PC-3 (cell line): ENCODE results near the gene CRISP1. TPM values are rescaled to one million over a fixed set of nuclear protein-coding genes. Genes with fewer than 3 reads are reported as not detected.
"Not testable (repeated sequence)": the region's sequence is repeated elsewhere in the genome, so short reads cannot be mapped to it uniquely, and the experiment has no call there.

Source experiments
- ATAC-seq: fragments of 200-7000 bp; cut with Tn5 transposase; 2 replicates; pipeline ENCODE4 v1.9.1; 2020; ENCODE audit warnings: mild to moderate bottlenecking, moderate library complexity
- BruUV-seq: library from RNA; stranded (reverse); fragments of 400-500 nt; replicated peaks from 2 replicates; lab custom pipeline; 2021; lab: Mats Ljungman, UMichigan
- CTCF ChIA-PET: fragments of 300-600 bp; sonication (Branson Sonifier 250); formaldehyde crosslinking; loops from one replicate; lab custom pipeline; 2022; ENCODE audit warnings: antibody characterized with exemption; lab: Charles Lee
- POLR2A ChIA-PET: fragments of 300-600 bp; sonication (Branson Sonifier 250); formaldehyde crosslinking; loops from one replicate; lab custom pipeline; 2022; ENCODE audit warnings: antibody characterized with exemption; ENCODE audit not compliant: unreplicated experiment; lab: Charles Lee
- DNase-seq: peaks from one replicate; pipeline ENCODE4 v3.0.0-alpha.2; 2015
- H2AFZ ChIP-seq: fragments of 300-600 bp; sonication (generic); 2 replicates; pipeline ENCODE4 v1.6.0; 2016; ENCODE audit warnings: antibody characterized with exemption, low read length
- H3F3A ChIP-seq: fragments of 300-600 bp; sonication (generic); one replicate; pipeline ENCODE4 v1.6.0; 2017; ENCODE audit warnings: antibody characterized with exemption, low read length, control low read depth, mild to moderate bottlenecking; ENCODE audit not compliant: unreplicated experiment
- H3K27ac ChIP-seq: fragments of 300-600 bp; sonication (generic); 2 replicates; pipeline ENCODE4 v1.5.1; 2016; ENCODE audit warnings: mild to moderate bottlenecking, low read length
- H3K27me3 ChIP-seq: fragments of 300-600 bp; sonication (generic); 2 replicates; pipeline ENCODE4 v1.6.1; 2016; ENCODE audit warnings: low read length, mixed read lengths
- H3K36me3 ChIP-seq: fragments of 300-600 bp; sonication (generic); 2 replicates; pipeline ENCODE4 v1.6.1; 2016; ENCODE audit warnings: low read depth, mixed run types, low read length, mixed read lengths
- H3K4me1 ChIP-seq: fragments of 300-600 bp; sonication (generic); 2 replicates; pipeline ENCODE4 v1.5.1; 2016; ENCODE audit warnings: low read length; ENCODE audit not compliant: insufficient read depth
- H3K4me2 ChIP-seq: fragments of 300-600 bp; sonication (generic); 2 replicates; pipeline ENCODE4 v1.6.0; 2016; ENCODE audit warnings: low read length
- H3K4me3 ChIP-seq: fragments of 300-600 bp; sonication (generic); 2 replicates; pipeline ENCODE4 v1.5.1; 2016; ENCODE audit warnings: mild to moderate bottlenecking, low read length, mixed read lengths
- H3K79me2 ChIP-seq: fragments of 300-600 bp; sonication (generic); 2 replicates; pipeline ENCODE4 v1.6.1; 2017; ENCODE audit warnings: low read length, mixed read lengths
- H3K9ac ChIP-seq: fragments of 300-600 bp; sonication (generic); 2 replicates; pipeline ENCODE4 v1.6.0; 2016; ENCODE audit warnings: mild to moderate bottlenecking, low read length
- H3K9me2 ChIP-seq: fragments of 300-600 bp; sonication (generic); replicated peaks from 2 replicates; pipeline ENCODE4 v1.6.1; 2016; ENCODE audit warnings: mixed run types, low read length, mixed read lengths
- H3K9me3 ChIP-seq: fragments of 300-600 bp; sonication (generic); 2 replicates; pipeline ENCODE4 v1.6.1; 2016; ENCODE audit warnings: low read length, mixed read lengths
- H4K20me1 ChIP-seq: fragments of 300-600 bp; sonication (generic); 2 replicates; pipeline ENCODE4 v1.6.1; 2016; ENCODE audit warnings: low read length, mixed read lengths
- EZH2 ChIP-seq: fragments of 300-600 bp; sonication (generic); IDR thresholded peaks from one replicate; pipeline ENCODE4 v1.6.1; 2017; ENCODE audit warnings: antibody characterized with exemption, mild to moderate bottlenecking, low read length; ENCODE audit not compliant: unreplicated experiment
- EZH2phosphoT487 ChIP-seq: fragments of 300-600 bp; sonication (generic); IDR thresholded peaks from 2 replicates; pipeline ENCODE4 v1.6.1; 2018; ENCODE audit warnings: mild to moderate bottlenecking, antibody characterized with exemption, low read length, borderline replicate concordance
- intact Hi-C: fragments of 100-400 bp; cut with micrococcal nuclease; formaldehyde crosslinking; loops from 2 replicates; pipeline ENCODE4 v1.9.0; 2023
- total RNA-seq: library from RNA; depleted of rRNA; stranded (reverse); fragments of >200 nt; gene quantifications from 2 replicates; pipeline ENCODE4 v1.2.3, GENCODE V29; 2014
- TF ChIP-seq, protein P1 (sequence below): fragments of 300-600 bp; sonication (generic); conservative IDR thresholded peaks from 2 replicates; pipeline ENCODE4 v1.5.1; 2017; ENCODE audit warnings: antibody characterized with exemption, low read depth, mild to moderate bottlenecking, low read length

The CRISP1 gene
- total RNA-seq, 1 experiment from 2014 or later: not detected

GRCh38 chr6:49898904-49899566, 32.7 kb upstream of the CRISP1 start:
- no peaks in the 10 kb centered on the region for H3K9me3 ChIP-seq
- H4K20me1 ChIP-seq: no peaks in the 10 kb centered on the region
- ChIA-PET POLR2A (no interaction called here), CTCF (no interaction called here)
- DNase-seq (no peak), ATAC-seq (no peak)
- no peak overlapping the region for H3K9ac ChIP-seq
- no peaks in the 10 kb centered on the region for H3K4me1 ChIP-seq
- no peak overlapping the region for H3K4me3 ChIP-seq
- no peak overlapping the region for H2AFZ ChIP-seq
- H3K79me2 ChIP-seq: no peaks in the 10 kb centered on the region
- H3F3A ChIP-seq: no peaks in the 10 kb centered on the region
- no peak overlapping the region for H3K4me2 ChIP-seq
- H3K36me3 ChIP-seq: no peaks in the 10 kb centered on the region
- H3K27ac ChIP-seq: no peak overlapping the region
- BruUV-seq: no TSS peak
- TF ChIP-seq, protein P1, sequence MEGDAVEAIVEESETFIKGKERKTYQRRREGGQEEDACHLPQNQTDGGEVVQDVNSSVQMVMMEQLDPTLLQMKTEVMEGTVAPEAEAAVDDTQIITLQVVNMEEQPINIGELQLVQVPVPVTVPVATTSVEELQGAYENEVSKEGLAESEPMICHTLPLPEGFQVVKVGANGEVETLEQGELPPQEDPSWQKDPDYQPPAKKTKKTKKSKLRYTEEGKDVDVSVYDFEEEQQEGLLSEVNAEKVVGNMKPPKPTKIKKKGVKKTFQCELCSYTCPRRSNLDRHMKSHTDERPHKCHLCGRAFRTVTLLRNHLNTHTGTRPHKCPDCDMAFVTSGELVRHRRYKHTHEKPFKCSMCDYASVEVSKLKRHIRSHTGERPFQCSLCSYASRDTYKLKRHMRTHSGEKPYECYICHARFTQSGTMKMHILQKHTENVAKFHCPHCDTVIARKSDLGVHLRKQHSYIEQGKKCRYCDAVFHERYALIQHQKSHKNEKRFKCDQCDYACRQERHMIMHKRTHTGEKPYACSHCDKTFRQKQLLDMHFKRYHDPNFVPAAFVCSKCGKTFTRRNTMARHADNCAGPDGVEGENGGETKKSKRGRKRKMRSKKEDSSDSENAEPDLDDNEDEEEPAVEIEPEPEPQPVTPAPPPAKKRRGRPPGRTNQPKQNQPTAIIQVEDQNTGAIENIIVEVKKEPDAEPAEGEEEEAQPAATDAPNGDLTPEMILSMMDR: no peak
- no peaks in the 10 kb centered on the region for H3K9me2 ChIP-seq
- intact Hi-C loops: no loop called here
- H3K27me3 ChIP-seq: peaks cover 10% of the 10 kb centered on the region; the same call in 1 of the 2 replicates

DNA sequence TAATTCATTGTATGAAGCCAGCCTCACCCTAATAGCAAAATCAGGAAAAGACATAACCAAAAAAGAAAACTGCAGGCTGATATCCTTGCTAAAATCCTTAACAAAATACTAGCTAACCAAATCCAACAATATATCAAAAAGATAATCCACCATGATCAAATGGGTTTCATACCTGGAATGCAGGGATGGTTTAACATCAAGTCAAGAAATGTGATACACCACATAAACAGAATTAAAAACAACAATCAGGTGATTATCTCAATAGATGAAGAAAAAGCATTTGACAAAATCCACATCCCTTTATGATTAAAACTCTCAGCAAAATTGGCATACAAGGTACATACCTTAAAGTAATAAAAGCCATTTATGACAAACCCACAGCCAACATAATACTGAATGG, 29.2 kb upstream of the CRISP1 start:
- DNase-seq, H3K79me2 ChIP-seq, H3K9me2 ChIP-seq, H3K4me2 ChIP-seq, intact Hi-C loops, H3K4me3 ChIP-seq, H3K9ac ChIP-seq, H3K27ac ChIP-seq, H3K36me3 ChIP-seq, POLR2A ChIA-PET, H3K4me1 ChIP-seq, CTCF ChIA-PET, H3K9me3 ChIP-seq, H4K20me1 ChIP-seq, H3F3A ChIP-seq, BruUV-seq, H2AFZ ChIP-seq, H3K27me3 ChIP-seq, ATAC-seq: not testable (repeated sequence)

- CTCF ChIA-PET: no interaction called here
- intact Hi-C loops: no loop called here
- POLR2A ChIA-PET: no interaction called here
- DNase-seq: no peak
- H3K4me3 ChIP-seq: no peak overlapping the region
- no peaks in the 10 kb centered on the region for H3K4me1 ChIP-seq
- no peak overlapping the region for H3K4me2 ChIP-seq
- TF ChIP-seq EZH2phosphoT487 (no peak), EZH2 (no peak)
- TF ChIP-seq, protein P1: no peak
- H3K9ac ChIP-seq: no peak overlapping the region
- no peaks in the 10 kb centered on the region for H4K20me1 ChIP-seq
- no peaks in the 10 kb centered on the region for H3K79me2 ChIP-seq
- BruUV-seq: no TSS peak
- no peak for ATAC-seq
- no peak overlapping the region for H3K27ac ChIP-seq
- no peaks in the 10 kb centered on the region for H3F3A ChIP-seq
- no peak overlapping the region for H2AFZ ChIP-seq
- no peaks in the 10 kb centered on the region for H3K36me3 ChIP-seq
- H3K27me3 ChIP-seq: peaks cover 13% of the 10 kb centered on the region
- no peaks in the 10 kb centered on the region for H3K9me2 ChIP-seq
- H3K9me3 ChIP-seq: no peaks in the 10 kb centered on the region
These were observed 25.9 kb upstream of the CRISP1 start for GRCh38 chr6:49892280-49892679.
